GM12878 (cell line): ENCODE results near the gene ZSWIM6. TPM values are rescaled to one million over a fixed set of nuclear protein-coding genes. Genes with fewer than 3 reads are reported as not detected.

Source experiments
- ATAC-seq: fragments of 200-7000 bp; cut with Tn5 transposase; 3 replicates; pipeline ENCODE4 v1.9.1; 2020; ENCODE audit warnings: mild to moderate bottlenecking, moderate library complexity
- BruUV-seq: library from RNA; stranded (reverse); fragments of 400-500 nt; replicated peaks from 2 replicates; lab custom pipeline; 2021; lab: Mats Ljungman, UMichigan
- CTCF ChIA-PET: fragments of 300-600 bp; sonication (Branson Sonifier 250); formaldehyde crosslinking; extraction: SDS; loops from one replicate; lab custom pipeline; 2021; ENCODE audit warnings: inconsistent platforms; lab: Yijun Ruan, JAX
- POLR2A ChIA-PET: fragments of 350-600 bp; formaldehyde crosslinking; extraction: SDS; loops from one replicate; lab custom pipeline; 2021; ENCODE audit warnings: inconsistent platforms; lab: Charles Lee
- RAD21 ChIA-PET: fragments of 300-600 bp; sonication (Branson Sonifier 250); formaldehyde crosslinking; loops from one replicate; lab custom pipeline; 2023; ENCODE audit warnings: antibody characterized with exemption; ENCODE audit not compliant: unreplicated experiment; lab: Charles Lee
- SMC1A ChIA-PET: fragments of 300-600 bp; sonication (Branson Sonifier 250); formaldehyde crosslinking; loops from one replicate; lab custom pipeline; 2023; ENCODE audit not compliant: unreplicated experiment, uncharacterized antibody; lab: Charles Lee
- DNase-seq: peaks from one replicate; pipeline ENCODE4 v3.0.0-alpha.2; 2011; ENCODE audit warnings: low read depth, low spot score
- FAIRE-seq: peaks from 3 replicates; lab custom pipeline; 2011; peaks lifted over from hg19 to GRCh38; lab: Jason Lieb, UNC
- H2AFZ ChIP-seq: 2 replicates; pipeline ENCODE4 v1.6.0; 2011; ENCODE audit warnings: low read depth, low read length, control low read depth; ENCODE audit not compliant: control insufficient read depth
- H3K27ac ChIP-seq: 2 replicates; pipeline ENCODE4 v1.5.1; 2011; ENCODE audit warnings: control low read depth; ENCODE audit not compliant: control insufficient read depth, insufficient read depth
- H3K27me3 ChIP-seq, 2 experiments: replicated peaks in 1 of 2; 2 replicates each; pipeline versions ENCODE4 v1.6.0 to v1.6.1; 2011; ENCODE audit warnings: low read length in 1 of 2; ENCODE audit not compliant: control insufficient read depth in 2 of 2, insufficient read depth in 2 of 2
- H3K36me3 ChIP-seq, 2 experiments: 2 replicates each; pipeline ENCODE4 v1.5.1; 2011; ENCODE audit warnings: low read length in 1 of 2; ENCODE audit not compliant: control insufficient read depth in 2 of 2, insufficient read depth in 2 of 2
- H3K4me1 ChIP-seq: 2 replicates; pipeline ENCODE4 v1.6.1; 2011; ENCODE audit warnings: mild to moderate bottlenecking, low read length, moderate library complexity, mixed read lengths; ENCODE audit not compliant: control insufficient read depth, insufficient read depth
- H3K4me2 ChIP-seq: 2 replicates; pipeline ENCODE4 v1.6.0; 2011; ENCODE audit warnings: control low read depth; ENCODE audit not compliant: control insufficient read depth, insufficient read depth
- H3K4me3 ChIP-seq: fragments of 200-600 bp; sonication (generic); 2 replicates; pipeline ENCODE4 v1.5.1; 2016
- H3K79me2 ChIP-seq: 2 replicates; pipeline ENCODE4 v1.6.0; 2011; ENCODE audit warnings: low read length; ENCODE audit not compliant: control insufficient read depth, insufficient read depth
- H3K9ac ChIP-seq: 2 replicates; pipeline ENCODE4 v1.8.0; 2011; ENCODE audit warnings: low read length, control low read depth, mixed read lengths; ENCODE audit not compliant: control insufficient read depth, insufficient read depth
- H3K9me3 ChIP-seq: replicated peaks from 3 replicates; pipeline ENCODE4 v1.5.1; 2011; ENCODE audit warnings: mild to moderate bottlenecking, low read length; ENCODE audit not compliant: control insufficient read depth, insufficient read depth
- H4K20me1 ChIP-seq: 2 replicates; pipeline ENCODE4 v1.6.0; 2011; ENCODE audit not compliant: control insufficient read depth, insufficient read depth
- CBX3 ChIP-seq: fragments of 200-600 bp; sonication (generic); IDR thresholded peaks from 2 replicates; pipeline ENCODE4 v1.6.1; 2016; ENCODE audit warnings: low read depth, borderline replicate concordance
- ELK1 ChIP-seq: IDR thresholded peaks from 2 replicates; pipeline ENCODE4 v1.6.1; 2012; ENCODE audit warnings: low read depth, low read length, improper control_type of control experiment
- HSF1 ChIP-seq: fragments of 150-350 bp; IDR thresholded peaks from 2 replicates; pipeline ENCODE4 v1.6.1; 2014; ENCODE audit warnings: mild to moderate bottlenecking, low read depth, low read length
- IRF5 ChIP-seq: fragments of 450-650 bp; IDR thresholded peaks from 2 replicates; pipeline ENCODE4 v1.6.1; 2017; ENCODE audit warnings: borderline replicate concordance
- MYB ChIP-seq: fragments of 150-350 bp; IDR thresholded peaks from 2 replicates; pipeline ENCODE4 v1.6.1; 2014; ENCODE audit warnings: mild to moderate bottlenecking, low read depth, low read length, borderline replicate concordance
- RAD21 ChIP-seq: IDR thresholded peaks from 2 replicates; pipeline ENCODE4 v1.6.1; 2011; ENCODE audit warnings: mild to moderate bottlenecking, low read depth, low read length, moderate library complexity; ENCODE audit not compliant: insufficient read depth
- RUNX3 ChIP-seq: IDR thresholded peaks from 2 replicates; pipeline ENCODE4 v1.6.1; 2012; ENCODE audit warnings: low read length, inconsistent platforms
- SREBF1 ChIP-seq: IDR thresholded peaks from 2 replicates; pipeline ENCODE4 v1.6.1; 2012; ENCODE audit warnings: mild to moderate bottlenecking, low read length
- SREBF2 ChIP-seq: IDR thresholded peaks from 2 replicates; pipeline ENCODE4 v1.6.1; 2012; ENCODE audit warnings: mild to moderate bottlenecking, low read length
- WRNIP1 ChIP-seq: IDR thresholded peaks from 2 replicates; pipeline ENCODE4 v1.6.1; 2011; ENCODE audit warnings: low read depth, low read length, improper control_type of control experiment, borderline replicate concordance
- WGBS: methylation state at CpG from one replicate; pipeline ENCODE4 v1.1.6; 2016; ENCODE audit warnings: low lambda C conversion rate; ENCODE audit not compliant: insufficient replicate concordance, insufficient coverage; ENCODE audit errors: missing lambda C conversion rate; 5-methylcytosine and 5-hydroxymethylcytosine counted together
- in situ Hi-C: fragments of 300-500 bp; cut with MboI; formaldehyde crosslinking; loops from 9 replicates; pipeline ENCODE4 v1.14.3; 2018; ENCODE audit warnings: mixed read lengths
- intact Hi-C: fragments of 100-400 bp; cut with micrococcal nuclease; formaldehyde crosslinking; loops from one replicate; pipeline ENCODE4 v1.14.2; 2022; ENCODE audit not compliant: unreplicated experiment
- polyA plus RNA-seq, 11 experiments: library from polyadenylated mRNA; depleted of rRNA in 4 of 11; unstranded in 6 of 11; stranded (reverse) in 5 of 11; fragments of >200 nt; fragmentation: Nextera tagmentation in 4 of 11; fragmentation: Illumina TruSeq in 1 of 11; extraction: Ambion mirVana in 4 of 11; extraction: Trizol in 1 of 11; gene quantifications; 1 replicate in 1 of 11; 2 replicates in 10 of 11; pipeline versions ENCODE4 v1.2.1 to v1.2.3, GENCODE V29; 2011 to 2016; ENCODE audit warnings: inconsistent platforms in 2 of 11, missing spikeins in 2 of 11, low read depth in 1 of 11
- total RNA-seq, 4 experiments: library from RNA; depleted of rRNA in 3 of 4; stranded (reverse); fragments of >200 nt in 3 of 4; fragmentation: Illumina TruSeq in 1 of 4; extraction: Trizol in 1 of 4; gene quantifications; 2 replicates each; pipeline versions ENCODE4 v1.2.1 to v1.2.3, GENCODE V29; 2013 to 2021

ZSWIM6 gene
- total and polyA plus RNA-seq, 10 of the 15 experiments (the other 5 are each of a cell fraction or from before 2014, with no cell fraction given): 0.53 to 6.2 (median 3.4) TPM

- H3K27me3 ChIP-seq: no peaks in the 10 kb centered on the region
- ATAC-seq (no peak), DNase-seq (no peak), FAIRE-seq (no peak)
- no TSS peak for BruUV-seq
- H3K36me3 ChIP-seq: no peaks in the 10 kb centered on the region
- no peaks in the 10 kb centered on the region for H3K4me1 ChIP-seq
- H3K4me3 ChIP-seq: no peak overlapping the region
- no peaks in the 10 kb centered on the region for H3K9me3 ChIP-seq
- H3K9ac ChIP-seq: no peak overlapping the region
- in situ Hi-C loops: no loop called here
- 90% methylated on average over 2 of the region's 2 CpGs for WGBS
- SMC1A ChIA-PET: interaction anchor here (0.8 to 1.0 kb wide), 3 partner anchors 9 to 115 kb away, joined by 3 to 5 read pairs (median 4); no protein-coding TSS in a partner anchor
- RAD21 ChIA-PET: no interaction called here
- no peaks in the 10 kb centered on the region for H4K20me1 ChIP-seq
- POLR2A ChIA-PET: no interaction called here
- H2AFZ ChIP-seq: no peak overlapping the region
- intact Hi-C loops: no loop called here
- CTCF ChIA-PET: interaction anchor here (0.6 kb wide), 1 partner anchor 54 kb away, joined by 3 read pairs; no protein-coding TSS in a partner anchor
- H3K27ac ChIP-seq: no peak overlapping the region
- H3K79me2 ChIP-seq: no peaks in the 10 kb centered on the region
- TF ChIP-seq CBX3: no peak
- H3K4me2 ChIP-seq: no peak overlapping the region
Observed at GRCh38 chr5:61468483-61468865, 136.4 kb downstream of the ZSWIM6 start.

- Histone ChIP-seq H3K27me3 (no peaks in the 10 kb centered on the region), H3K9me3 (no peaks in the 10 kb centered on the region), H3K79me2 (no peaks in the 10 kb centered on the region), H3K4me2 (no peak overlapping the region), H3K9ac (no peak overlapping the region), H3K4me1 (no peaks in the 10 kb centered on the region), H3K27ac (no peak overlapping the region), H4K20me1 (no peaks in the 10 kb centered on the region), H2AFZ (no peak overlapping the region), H3K4me3 (no peak overlapping the region), H3K36me3 (no peaks in the 10 kb centered on the region)
- 0% methylated on average over 1 of the region's 1 CpG for WGBS
- SMC1A ChIA-PET: no interaction called here
- in situ Hi-C loops (no loop called here), intact Hi-C loops (no loop called here)
- CTCF ChIA-PET: interaction anchor here (0.6 kb wide), 1 partner anchor 246 kb away, joined by 3 read pairs; no protein-coding TSS in a partner anchor
- no peak for DNase-seq
- ATAC-seq: no peak
- RAD21 ChIA-PET: no interaction called here
- BruUV-seq: no TSS peak
- no peak for FAIRE-seq
- POLR2A ChIA-PET: no interaction called here
- no peak for TF ChIP-seq ELK1
- no peak for TF ChIP-seq RAD21
- TF ChIP-seq WRNIP1: no peak
- TF ChIP-seq IRF5: no peak
- no peak for TF ChIP-seq MYB
- no peak for TF ChIP-seq HSF1
- TF ChIP-seq SREBF2: no peak
- TF ChIP-seq RUNX3: no peak
- no peak for TF ChIP-seq SREBF1
Observed at GRCh38 chr5:61471352-61471751, 139.3 kb downstream of the ZSWIM6 start.
